Activated T-cell treated with anti-CD3 and anti-CD28 coated beads, Interleukin-2, amount 50 U/mL, for 1 hour (primary cell): ENCODE data around the gene C11orf24.

Source experiments
- DNase-seq: peaks from one replicate; pipeline ENCODE4 v3.0.0-alpha.2; 2020

C11orf24 gene

GRCh38 chr11:68242616-68243015, 29.2 kb downstream of the C11orf24 start:
- no peak for DNase-seq

DNA sequence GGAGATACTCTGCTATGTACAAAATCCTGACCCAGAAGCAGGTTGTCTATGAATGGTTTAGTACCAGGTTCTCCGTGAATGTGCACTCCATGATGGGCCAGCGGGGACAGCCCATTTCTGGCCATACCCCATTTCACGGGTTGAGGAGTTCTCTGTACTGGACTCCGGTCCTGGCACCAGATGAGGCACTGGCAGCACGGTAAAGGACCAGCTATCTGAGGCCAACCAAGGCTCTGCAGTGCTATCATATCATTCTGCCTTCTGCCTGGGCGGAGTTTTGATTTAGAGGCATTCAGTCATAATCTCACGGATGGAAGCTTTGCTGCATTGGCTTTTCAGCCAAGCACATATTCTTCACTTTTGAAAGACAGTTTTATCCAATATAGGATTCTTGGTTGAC, 40.2 kb downstream of the C11orf24 start:
- no peak for DNase-seq

GRCh38 chr11:68229601-68230000, 42.2 kb downstream of the C11orf24 start:
- no peak for DNase-seq

- no peak for DNase-seq
These were observed 45.4 kb downstream of the C11orf24 start for GRCh38 chr11:68226421-68226820.

DNA sequence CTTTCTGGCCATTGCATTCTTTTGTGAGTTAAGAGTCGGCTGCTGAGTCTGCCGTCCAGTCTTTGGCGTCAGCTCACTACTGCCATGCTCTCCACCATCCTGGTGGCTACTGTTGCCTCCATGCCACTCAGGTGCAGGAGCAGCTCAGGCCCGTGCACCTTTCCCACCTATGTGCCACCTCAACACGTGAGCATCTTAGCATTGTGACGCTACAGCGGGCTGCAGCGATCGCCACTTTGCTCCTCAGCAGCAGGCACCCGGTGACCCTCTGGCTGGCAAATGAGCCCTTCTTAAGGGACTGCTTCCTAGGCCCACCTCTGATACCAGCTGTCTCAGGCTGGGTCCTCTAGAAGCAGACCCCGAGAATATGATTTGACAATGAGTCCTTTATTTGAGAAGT, 47.2 kb downstream of the C11orf24 start:
- DNase-seq: no peak

- DNase-seq: no peak
These were observed 48.5 kb downstream of the C11orf24 start for GRCh38 chr11:68223275-68223674.

- DNase-seq: no peak
These were observed 50.4 kb downstream of the C11orf24 start for GRCh38 chr11:68221406-68221805.

- DNase-seq: no peak
These were observed 55.4 kb downstream of the C11orf24 start for GRCh38 chr11:68216171-68216938.

- no peak for DNase-seq
These were observed 56.1 kb downstream of the C11orf24 start for GRCh38 chr11:68215524-68216170.

GRCh38 chr11:68215087-68215445, 56.7 kb downstream of the C11orf24 start:
- no peak for DNase-seq

GRCh38 chr11:68214173-68215086, 57.3 kb downstream of the C11orf24 start:
- DNase-seq: no peak

DNA sequence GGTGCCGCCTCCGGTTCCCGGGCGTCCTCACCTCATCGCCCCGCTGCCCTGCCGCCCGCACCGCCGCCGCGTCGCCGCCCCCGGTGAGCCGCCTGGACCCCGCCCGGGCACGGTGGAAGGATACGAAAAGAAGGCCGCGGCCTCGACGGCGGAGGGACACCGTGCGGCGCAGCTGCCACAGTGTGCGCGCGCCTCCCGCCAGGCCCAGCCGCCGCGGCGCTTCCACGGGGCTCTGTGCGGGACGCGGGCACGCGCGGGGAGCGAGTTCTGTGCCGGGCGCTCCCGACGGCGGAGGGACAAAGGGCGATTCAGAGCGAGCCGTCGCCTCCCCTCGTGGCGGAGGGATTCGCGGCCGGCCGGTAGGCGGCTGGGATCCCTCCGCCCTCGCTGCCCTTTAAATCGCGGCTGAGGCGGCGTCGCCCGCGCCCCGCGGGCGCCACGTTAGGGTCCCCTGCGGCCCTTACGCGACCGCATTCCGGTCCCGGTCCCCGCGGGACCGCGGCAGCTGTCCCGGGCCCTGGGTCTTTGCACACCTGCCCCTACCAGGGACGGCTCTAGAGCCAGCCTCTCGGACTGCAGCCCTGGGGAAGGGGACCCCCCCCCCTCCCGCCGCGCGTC, 58.1 kb downstream of the C11orf24 start:
- DNase-seq: peak; percentile 89

DNA sequence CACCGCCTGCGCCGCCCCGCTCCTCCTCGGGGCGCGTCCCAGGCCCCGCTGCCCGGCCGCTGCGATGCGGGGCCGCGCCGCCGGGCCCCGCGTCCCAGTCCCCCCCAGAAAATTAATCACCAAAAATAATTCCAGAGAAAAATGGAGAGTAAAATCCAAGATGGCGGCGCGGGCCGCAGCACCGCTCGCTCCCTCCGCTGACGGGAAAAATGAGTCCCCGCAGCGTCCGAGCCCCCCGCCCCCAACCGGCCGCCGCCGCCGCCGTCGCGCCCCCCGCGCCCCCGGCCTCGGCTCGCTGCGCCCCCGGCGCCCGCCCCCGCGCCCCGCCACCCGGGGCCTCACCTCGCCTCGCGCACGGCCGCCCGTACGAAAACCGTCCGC, 58.6 kb downstream of the C11orf24 start, which contains the start of gene KMT5B:
Gene KMT5B, minus strand, starts transcription at position 162 of the 381 bp plus-strand sequence. CDS start 23,220 bp downstream, outside the sequence.
- DNase-seq: no peak

DNA sequence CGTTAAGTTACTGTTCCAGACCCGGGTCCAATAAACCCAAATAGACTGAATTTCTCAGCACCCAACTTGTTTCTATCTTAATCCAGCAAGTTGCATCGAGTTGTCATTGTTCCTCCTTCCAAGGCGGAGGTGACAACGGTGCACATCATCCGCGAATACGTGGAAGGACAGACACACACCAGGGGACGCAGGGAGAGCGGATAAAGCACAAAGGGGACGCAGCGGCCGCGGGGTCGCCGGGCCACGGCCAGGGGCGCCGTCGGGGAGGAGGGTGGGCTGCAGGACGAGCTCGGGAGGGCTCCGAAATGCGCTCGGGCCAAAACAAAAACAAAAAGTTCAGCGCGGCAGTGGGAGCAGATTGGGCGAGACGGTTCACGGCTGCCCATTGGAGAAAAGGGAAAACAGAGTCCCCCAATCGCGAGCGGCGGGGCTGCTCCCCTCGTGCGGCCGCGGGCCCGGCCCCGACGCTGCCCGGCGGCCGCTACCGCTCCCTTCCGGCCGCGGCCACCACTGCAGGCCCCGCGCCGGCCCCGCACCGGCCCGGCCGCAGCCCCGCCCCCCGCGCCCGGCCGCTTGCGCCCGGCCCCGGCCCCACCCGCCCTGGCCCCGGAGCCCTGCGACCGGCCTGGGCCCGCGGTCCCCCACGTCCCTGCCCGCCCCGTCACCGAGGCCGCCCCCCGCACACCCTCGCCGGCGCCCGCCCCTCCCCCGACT, 59.2 kb downstream of the C11orf24 start:
- DNase-seq: peak; percentile 60

DNA sequence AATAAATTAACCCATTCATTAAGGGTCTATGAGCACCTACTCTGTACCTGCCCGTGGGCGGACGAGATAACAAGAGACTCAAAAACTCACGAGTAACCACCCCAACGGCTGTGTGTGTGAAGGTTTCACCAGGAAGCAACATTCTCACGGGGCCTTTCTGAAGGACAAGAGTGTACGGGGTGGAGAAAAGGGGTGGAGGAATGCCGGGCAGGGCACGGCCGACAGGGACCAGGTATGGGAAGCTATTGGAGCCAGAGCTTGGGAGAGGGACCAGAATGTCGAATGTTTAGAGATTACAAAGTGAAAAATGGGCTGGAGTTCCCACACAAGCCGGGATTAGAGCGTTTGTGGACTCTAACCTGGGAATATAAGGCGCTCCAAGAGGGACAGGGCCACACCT, 60.2 kb downstream of the C11orf24 start:
- no peak for DNase-seq
